ENCODE data around the gene XPNPEP2. TPM values are rescaled to one million over a fixed set of nuclear protein-coding genes. Genes with fewer than 3 reads are reported as not detected.

XPNPEP2 gene
- polyA plus RNA-seq, 1 of the 3 experiments (the other 2 are of a cell fraction): 0.21 TPM

GRCh38 chrX:129771266-129771995, 32.7 kb downstream of the XPNPEP2 start:
- Histone ChIP-seq H3K9me3 (no peaks in the 10 kb centered on the region), H4K20me1 (ENCODE audit: insufficient read depth) (no peaks in the 10 kb centered on the region), H3K4me1 (ENCODE audit: control insufficient read depth in 1 of 2, insufficient read depth in 2 of 2, low read depth in 1 of 2, low read length in 1 of 2) (no peaks in the 10 kb centered on the region), H3K27ac (ENCODE audit: low read depth in 2 of 2, low read length in 1 of 2) (no peak overlapping the region), H3K79me2 (ENCODE audit: insufficient read depth) (no peaks in the 10 kb centered on the region), H3K36me3 (replicated peaks in 1 of 2; ENCODE audit: control insufficient read depth in 1 of 2, insufficient read depth in 2 of 2, low read length in 1 of 2) (no peaks in the 10 kb centered on the region), H3K9me2 (no peaks in the 10 kb centered on the region), H3F3A (replicated peaks; ENCODE audit: insufficient read depth) (no peaks in the 10 kb centered on the region), H3K4me3 (ENCODE audit: low read depth in 2 of 2, low read length in 1 of 2) (no peak overlapping the region), H3K4me2 (no peak overlapping the region), H3K27me3 (ENCODE audit: insufficient read depth) (peaks cover 10% of the 10 kb centered on the region; the same call in 1 of the 2 replicates), H3K9ac (no peak overlapping the region), H2AFZ (ENCODE audit: low read depth) (no peak overlapping the region)
- no peak for DNase-seq
- CTCF ChIA-PET: interaction anchor here (0.8 to 2.8 kb wide), 4 partner anchors 10 to 134 kb away, joined by 3 to 16 read pairs (median 4); no protein-coding TSS in a partner anchor
- 46% methylated on average over 11 of the region's 14 CpGs for WGBS (ENCODE audit: low lambda C conversion rate)
- POLR2A ChIA-PET: no interaction called here
- TF ChIP-seq RFX5 (IDR thresholded peaks at IDR 0.05; ENCODE audit: low read length): no peak
- TF ChIP-seq MXI1 (IDR thresholded peaks at IDR 0.05; ENCODE audit: low read depth, low read length): no peak
- TF ChIP-seq PBX3 (IDR thresholded peaks at IDR 0.05): no peak
- TF ChIP-seq REST (IDR thresholded peaks at IDR 0.05; ENCODE audit: low read depth, low read length): no peak
- TF ChIP-seq USF1 (IDR thresholded peaks at IDR 0.05; ENCODE audit: borderline replicate concordance, low read depth): no peak
- TF ChIP-seq TCF12 (IDR thresholded peaks at IDR 0.05): no peak
- TF ChIP-seq IRF3 (IDR thresholded peaks at IDR 0.05; ENCODE audit: low read depth, low read length): no peak
- TF ChIP-seq SIN3A (IDR thresholded peaks at IDR 0.05; ENCODE audit: borderline replicate concordance, low read depth, low read length): no peak
- no peak for TF ChIP-seq RXRA (IDR thresholded peaks at IDR 0.05; ENCODE audit: borderline replicate concordance, low read depth)
- no peak for TF ChIP-seq NFIC (IDR thresholded peaks at IDR 0.05; ENCODE audit: borderline replicate concordance)
- TF ChIP-seq YY1 (IDR thresholded peaks at IDR 0.05; ENCODE audit: low read depth): no peak
- no peak for TF ChIP-seq SMC3 (IDR thresholded peaks at IDR 0.05; ENCODE audit: low read depth, low read length)
- no peak for TF ChIP-seq FOXJ3 (CRISPR knock-in tag; IDR thresholded peaks at IDR 0.05)
- TF ChIP-seq MEF2A (IDR thresholded peaks at IDR 0.05; ENCODE audit: borderline replicate concordance, low read depth): no peak
- TF ChIP-seq NRF1 (IDR thresholded peaks at IDR 0.05; ENCODE audit: low read depth, low read length): no peak
- no peak for TF ChIP-seq EP300 (IDR thresholded peaks at IDR 0.05; ENCODE audit: borderline replicate concordance in 1 of 2, low read depth in 1 of 2, low read length in 1 of 2)
- TF ChIP-seq JUND (IDR thresholded peaks at IDR 0.05): no peak

Measured in SK-N-SH (cell line).